Measurements from ENCODE around the gene LCN1. TPM values are rescaled to one million over a fixed set of nuclear protein-coding genes. Genes with fewer than 3 reads are reported as not detected.

LCN1 gene
- total RNA-seq (2013) = not detected
- polyA plus RNA-seq (not detected), polyA minus RNA-seq (not detected in 2 replicates), total RNA-seq (0 to 0.30 (median 0) reads per million in 11 experiments)

DNA sequence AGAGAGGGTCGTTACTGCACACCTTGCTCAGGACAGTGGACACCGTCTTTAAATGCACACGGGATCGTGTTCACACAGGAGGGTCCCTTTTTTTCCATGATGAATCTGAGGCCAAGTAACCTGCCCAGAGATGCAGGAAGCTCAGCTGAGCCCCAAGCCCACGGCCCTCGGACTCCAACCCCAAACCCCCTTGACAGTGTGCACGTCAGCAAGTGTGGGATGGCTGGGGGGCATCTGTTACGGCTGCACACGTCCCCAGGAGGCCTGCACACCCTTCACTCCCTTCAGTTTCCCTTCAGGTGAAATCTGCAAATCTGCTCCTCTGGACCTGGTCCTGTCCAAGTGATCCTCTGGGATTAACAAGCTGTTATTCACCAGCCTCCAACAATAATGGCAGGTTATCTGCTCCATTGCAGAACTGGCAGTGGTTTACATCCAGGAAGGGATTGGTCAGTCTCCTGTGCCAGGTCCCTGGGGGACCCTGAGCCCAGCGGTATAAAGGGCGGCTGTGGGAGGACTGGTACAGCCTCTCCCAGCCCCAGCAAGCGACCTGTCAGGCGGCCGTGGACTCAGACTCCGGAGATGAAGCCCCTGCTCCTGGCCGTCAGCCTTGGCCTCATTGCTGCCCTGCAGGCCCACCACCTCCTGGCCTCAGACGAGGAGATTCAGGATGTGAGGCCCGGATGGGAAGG lies at the start of gene LCN1:
Gene LCN1 (plus strand): TSS at position 525 of the 692 bp plus-strand sequence. CDS start 58 bp downstream, at position 583.
- Mint-ChIP-seq H3K27ac (peak within 1 kb of the TSS in 1 of 7 donors; percentile 81), H3K4me1 (no peaks in the 10 kb centered on the region), H3K36me3 (no peaks in the 10 kb centered on the region), H3K27me3 (ENCODE audit: low read depth in 3 of 3) (peaks cover 10 to 24% (median 16%) of the 10 kb centered on the region in 3 donors), H3K9me3 (peaks cover 0 to 2% (median 0%) of the 10 kb centered on the region in 7 donors), H3K4me3 (no peak within 1 kb of the TSS)
- TF ChIP-seq, protein P1, sequence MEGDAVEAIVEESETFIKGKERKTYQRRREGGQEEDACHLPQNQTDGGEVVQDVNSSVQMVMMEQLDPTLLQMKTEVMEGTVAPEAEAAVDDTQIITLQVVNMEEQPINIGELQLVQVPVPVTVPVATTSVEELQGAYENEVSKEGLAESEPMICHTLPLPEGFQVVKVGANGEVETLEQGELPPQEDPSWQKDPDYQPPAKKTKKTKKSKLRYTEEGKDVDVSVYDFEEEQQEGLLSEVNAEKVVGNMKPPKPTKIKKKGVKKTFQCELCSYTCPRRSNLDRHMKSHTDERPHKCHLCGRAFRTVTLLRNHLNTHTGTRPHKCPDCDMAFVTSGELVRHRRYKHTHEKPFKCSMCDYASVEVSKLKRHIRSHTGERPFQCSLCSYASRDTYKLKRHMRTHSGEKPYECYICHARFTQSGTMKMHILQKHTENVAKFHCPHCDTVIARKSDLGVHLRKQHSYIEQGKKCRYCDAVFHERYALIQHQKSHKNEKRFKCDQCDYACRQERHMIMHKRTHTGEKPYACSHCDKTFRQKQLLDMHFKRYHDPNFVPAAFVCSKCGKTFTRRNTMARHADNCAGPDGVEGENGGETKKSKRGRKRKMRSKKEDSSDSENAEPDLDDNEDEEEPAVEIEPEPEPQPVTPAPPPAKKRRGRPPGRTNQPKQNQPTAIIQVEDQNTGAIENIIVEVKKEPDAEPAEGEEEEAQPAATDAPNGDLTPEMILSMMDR (IDR thresholded peaks at IDR 0.05) = no peak
- H3K4me2 ChIP-seq (replicated peaks; ENCODE audit: extremely low read depth, low read length, poor library complexity, severe bottlenecking) = no peak within 1 kb of the TSS
- DNase-seq = no peak
- H3K4me1 ChIP-seq (ENCODE audit: control insufficient read depth in 1 of 2, insufficient read depth in 2 of 2, low read length in 2 of 2) = no peaks in the 10 kb centered on the region
- no peaks in the 10 kb centered on the region for H3K36me3 ChIP-seq (replicated peaks in 1 of 2; ENCODE audit: control insufficient read depth in 1 of 2, insufficient read depth in 2 of 2, low read length in 2 of 2)
- H3K4me3 ChIP-seq (replicated peaks in 1 of 3; ENCODE audit: low read depth in 2 of 3, low read length in 3 of 3) = no peak within 1 kb of the TSS
- H3K79me2 ChIP-seq (ENCODE audit: insufficient read depth, low read length) = no peaks in the 10 kb centered on the region
- no peaks in the 10 kb centered on the region for H4K20me1 ChIP-seq (ENCODE audit: insufficient read depth, low read length)
- 95% methylated on average over 12 of the region's 18 CpGs for WGBS (ENCODE audit: insufficient coverage)
- no peak within 1 kb of the TSS for H3K27ac ChIP-seq (ENCODE audit: low read depth in 1 of 2, low read length in 2 of 2)
- H2AFZ ChIP-seq (ENCODE audit: insufficient read depth, low read depth, low read length, poor library complexity, severe bottlenecking) = no peak within 1 kb of the TSS
- intact Hi-C loops (cut with micrococcal nuclease) = no loop called here
- no peak within 1 kb of the TSS for H3K9ac ChIP-seq (ENCODE audit: insufficient read depth, low read length, poor library complexity, severe bottlenecking)
- no peaks in the 10 kb centered on the region for H3K27me3 ChIP-seq (ENCODE audit: control insufficient read depth in 2 of 2, insufficient read depth in 2 of 2, low read length in 2 of 2)
- no peaks in the 10 kb centered on the region for H3K9me3 ChIP-seq (replicated peaks in 1 of 2; ENCODE audit: control insufficient read depth in 1 of 2, insufficient read depth in 1 of 2, low read length in 2 of 2)

- DNase-seq = no peak
- no peaks in the 10 kb centered on the region for H3K27me3 ChIP-seq (ENCODE audit: control insufficient read depth in 2 of 2, insufficient read depth in 2 of 2, low read length in 2 of 2)
These were observed 49.2 kb upstream of the LCN1 start for GRCh38 chr9:135471791-135472640.

More at GRCh38 chr9:135471791-135472640, 49.2 kb upstream of the LCN1 start:
- Histone ChIP-seq H3K27ac (ENCODE audit: low read depth in 1 of 2, low read length in 2 of 2) (no peak overlapping the region), H3K9me3 (replicated peaks in 1 of 2; ENCODE audit: control insufficient read depth in 1 of 2, insufficient read depth in 1 of 2, low read length in 2 of 2) (no peaks in the 10 kb centered on the region), H3K4me2 (replicated peaks; ENCODE audit: extremely low read depth, low read length, poor library complexity, severe bottlenecking) (no peak overlapping the region), H3K79me2 (ENCODE audit: insufficient read depth, low read length) (no peaks in the 10 kb centered on the region), H3K36me3 (replicated peaks in 1 of 2; ENCODE audit: control insufficient read depth in 1 of 2, insufficient read depth in 2 of 2, low read length in 2 of 2) (no peaks in the 10 kb centered on the region), H3K9ac (ENCODE audit: insufficient read depth, low read length, poor library complexity, severe bottlenecking) (no peak overlapping the region), H4K20me1 (ENCODE audit: insufficient read depth, low read length) (no peaks in the 10 kb centered on the region), H3K4me3 (replicated peaks in 1 of 3; ENCODE audit: low read depth in 2 of 3, low read length in 3 of 3) (no peak overlapping the region), H3K4me1 (ENCODE audit: control insufficient read depth in 1 of 2, insufficient read depth in 2 of 2, low read length in 2 of 2) (peaks cover 11 to 15% of the 10 kb centered on the region in 2 donors), H2AFZ (ENCODE audit: insufficient read depth, low read depth, low read length, poor library complexity, severe bottlenecking) (no peak overlapping the region)
- 91% methylated on average over 20 of the region's 23 CpGs for WGBS (ENCODE audit: insufficient coverage)
- H3K27ac Mint-ChIP-seq = peak overlapping the region in 1 of 7 donors; percentile 14
- peaks cover 13% of the 10 kb centered on the region for H3K4me1 Mint-ChIP-seq
- peaks cover 0 to 15% (median 12%) of the 10 kb centered on the region in 3 donors for H3K27me3 Mint-ChIP-seq (ENCODE audit: low read depth in 3 of 3)
- intact Hi-C loops (cut with micrococcal nuclease) = no loop called here
- H3K9me3 Mint-ChIP-seq = no peaks in the 10 kb centered on the region
- H3K36me3 Mint-ChIP-seq = no peaks in the 10 kb centered on the region
- H3K4me3 Mint-ChIP-seq = no peak overlapping the region
- TF ChIP-seq, protein P1 (IDR thresholded peaks at IDR 0.05) = no peak

All from CD14-positive monocyte (primary cell).